Muscle of arm (tissue), 12 donors: ENCODE data around the gene DHRS1. TPM values are rescaled to one million over a fixed set of nuclear protein-coding genes. Genes with fewer than 3 reads are reported as not detected.
"Not testable (repeated sequence)": the region's sequence is repeated elsewhere in the genome, so short reads cannot be mapped to it uniquely, and the experiment has no call there.

Source experiments
- DNase-seq: peaks from one replicate; pipeline ENCODE4 v3.0.0-alpha.2; 2013
- polyA plus RNA-seq, 12 donors: library from polyadenylated mRNA; unstranded; fragments of 120-200 nt; gene quantifications; one replicate each; pipeline ENCODE4 v1.2.1, GENCODE V29; 2013; ENCODE audit not compliant: insufficient read length in 12 of 12

DHRS1 gene
- polyA plus RNA-seq, 12 donors: 9.8 to 25.1 (median 16.9) TPM; not detected in 1

DNA sequence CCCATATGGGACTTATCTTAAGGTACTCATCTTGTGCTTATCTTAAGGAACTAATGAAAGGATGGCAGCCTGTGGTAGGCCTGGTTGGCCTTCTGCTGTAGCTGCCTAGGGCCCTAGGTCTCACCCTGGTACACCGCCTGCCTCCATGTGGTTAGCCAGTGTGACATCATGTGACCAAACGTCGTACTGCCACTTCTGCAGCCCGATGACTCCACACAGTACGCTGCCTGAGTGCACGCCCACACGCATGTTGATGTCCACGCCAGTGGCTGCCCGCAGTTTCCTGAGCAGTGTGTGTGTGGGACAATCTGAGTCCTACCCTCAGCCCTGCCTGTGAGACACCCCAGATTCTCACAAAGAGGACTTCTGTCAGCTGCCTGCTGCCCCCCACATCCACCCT lies 30.2 kb upstream of the DHRS1 start:
- no peak for DNase-seq

DNA sequence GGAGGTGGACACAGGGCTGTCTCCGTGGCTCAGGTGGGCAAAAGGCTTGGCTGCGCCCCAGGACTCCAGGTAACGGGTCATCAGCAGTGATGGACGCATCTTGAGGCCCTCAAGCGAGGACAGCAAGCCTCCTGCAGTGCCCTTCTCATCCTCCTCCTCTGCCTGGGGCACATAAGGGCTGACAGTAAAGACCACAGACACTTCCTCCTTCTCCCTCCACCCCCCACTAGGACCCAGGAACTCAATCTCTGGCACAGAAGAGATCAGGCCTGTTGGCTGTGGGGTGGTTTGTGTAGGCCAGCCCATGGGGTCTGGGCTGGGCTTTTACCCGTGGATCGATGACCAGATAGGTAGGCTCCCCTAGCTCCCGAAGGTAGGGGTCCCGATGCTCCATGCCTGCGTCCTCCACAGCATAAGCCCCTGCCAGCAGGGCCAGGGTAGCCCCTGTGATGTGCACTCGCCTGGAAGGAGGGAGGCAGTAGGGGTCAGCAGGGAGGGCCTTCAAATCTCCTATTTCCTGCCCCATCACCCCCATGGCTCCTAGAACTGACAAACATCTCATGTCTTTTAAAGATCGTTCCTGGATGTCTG lies 29.6 kb upstream of the DHRS1 start:
- DNase-seq: no peak

DNA sequence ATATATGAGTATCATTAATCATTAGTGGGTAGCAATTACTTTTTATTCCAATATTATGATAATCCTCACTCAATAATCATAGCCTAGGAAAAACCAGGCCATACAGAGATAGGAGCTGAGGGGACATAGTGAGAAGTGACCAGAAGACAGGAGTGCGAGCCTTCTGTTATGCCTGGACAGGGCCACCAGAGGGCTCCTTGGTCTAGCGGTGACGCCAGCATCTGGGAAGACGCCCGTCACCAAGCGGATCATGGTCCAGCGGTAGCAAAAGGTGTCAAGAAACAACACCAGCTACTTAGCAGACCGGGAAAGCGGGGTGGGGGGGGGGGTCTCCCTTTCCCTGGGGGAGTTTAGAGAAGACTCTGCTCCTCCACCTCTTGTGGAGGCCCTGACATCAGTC lies 28.3 kb upstream of the DHRS1 start:
- not testable (repeated sequence) for DNase-seq

DNA sequence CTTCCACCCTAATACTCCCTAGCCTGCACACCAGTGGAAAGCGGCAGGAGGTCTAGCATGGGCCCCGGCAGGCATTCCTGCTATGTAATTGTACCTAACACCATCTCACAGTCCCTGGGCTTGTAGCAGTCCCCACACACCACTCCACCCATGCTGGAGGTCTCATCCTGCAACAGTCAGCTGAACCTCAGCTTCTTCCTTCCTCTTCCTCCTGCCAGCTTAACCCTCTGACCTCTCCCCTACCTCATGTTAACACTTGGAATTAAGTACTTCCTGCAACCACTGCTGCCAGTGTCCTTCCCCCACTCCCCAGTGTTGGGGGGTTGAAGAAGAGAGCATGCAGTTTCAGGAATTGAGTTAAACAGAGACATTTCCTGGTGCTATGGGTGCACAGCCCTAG lies 27.7 kb upstream of the DHRS1 start:
- DNase-seq: no peak

DNA sequence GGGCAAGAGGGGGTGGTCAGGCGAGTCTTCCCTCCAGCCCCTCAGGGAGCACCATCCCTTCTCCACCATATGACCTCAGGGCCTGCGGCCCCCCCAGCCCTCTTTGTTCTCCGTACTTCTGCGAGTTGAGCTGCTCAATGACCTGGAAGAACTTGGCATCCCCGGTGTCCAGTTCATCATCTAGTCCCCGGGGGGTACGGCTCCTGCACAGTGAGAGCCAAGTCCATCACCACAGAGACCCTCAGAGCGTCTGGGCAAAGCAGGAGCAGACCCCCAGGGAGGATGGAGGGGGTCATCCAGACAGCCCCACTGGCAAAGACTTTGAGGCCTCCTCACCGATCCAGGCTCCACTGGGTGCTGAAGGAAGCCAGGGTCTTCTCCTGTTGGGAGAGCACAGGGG lies 26.4 kb upstream of the DHRS1 start:
- no peak for DNase-seq

DNA sequence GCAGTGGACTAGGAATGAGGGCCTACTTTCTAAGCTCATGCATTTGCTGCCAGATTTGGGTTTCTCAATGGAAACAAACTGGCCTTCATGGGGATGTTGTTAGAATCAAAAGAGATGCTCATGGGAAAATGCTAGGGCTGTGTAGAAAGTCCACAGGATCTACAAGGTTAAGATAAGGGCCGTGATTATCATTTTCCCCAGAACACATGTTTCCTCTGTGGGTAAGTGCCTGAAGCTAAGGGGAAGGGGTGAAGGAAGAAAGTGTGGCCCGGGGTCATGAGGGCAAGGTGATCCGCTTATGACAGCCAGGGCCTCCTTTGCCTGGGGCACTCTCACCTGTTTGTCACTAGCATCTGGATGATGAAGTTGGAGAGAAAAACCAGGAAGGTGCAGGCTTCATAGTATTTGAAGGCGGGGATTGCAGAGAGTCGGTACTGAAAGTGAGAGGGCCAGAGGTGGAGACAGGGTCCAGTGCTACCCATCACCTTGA lies 25.5 kb upstream of the DHRS1 start:
- DNase-seq: no peak

DNA sequence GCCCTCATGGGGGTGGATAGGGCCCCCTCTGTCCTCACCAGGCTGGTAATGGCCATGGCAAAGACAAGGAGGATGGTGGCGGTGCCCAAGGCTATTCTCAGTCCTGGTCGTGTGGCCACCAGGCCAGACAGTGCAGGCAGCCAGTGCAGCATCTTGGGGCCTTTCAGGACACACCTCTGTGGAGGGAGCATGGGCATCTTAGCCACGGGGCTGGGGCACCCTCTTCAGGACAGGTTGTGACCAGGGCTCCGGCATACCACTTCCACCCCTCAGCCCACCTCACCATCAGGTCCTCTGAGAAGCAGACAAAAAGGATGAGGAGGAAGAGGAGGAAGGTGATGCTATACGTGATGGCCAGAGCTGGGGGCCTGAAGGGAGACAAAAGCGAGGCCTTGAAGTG lies 24.4 kb upstream of the DHRS1 start:
- no peak for DNase-seq

DNA sequence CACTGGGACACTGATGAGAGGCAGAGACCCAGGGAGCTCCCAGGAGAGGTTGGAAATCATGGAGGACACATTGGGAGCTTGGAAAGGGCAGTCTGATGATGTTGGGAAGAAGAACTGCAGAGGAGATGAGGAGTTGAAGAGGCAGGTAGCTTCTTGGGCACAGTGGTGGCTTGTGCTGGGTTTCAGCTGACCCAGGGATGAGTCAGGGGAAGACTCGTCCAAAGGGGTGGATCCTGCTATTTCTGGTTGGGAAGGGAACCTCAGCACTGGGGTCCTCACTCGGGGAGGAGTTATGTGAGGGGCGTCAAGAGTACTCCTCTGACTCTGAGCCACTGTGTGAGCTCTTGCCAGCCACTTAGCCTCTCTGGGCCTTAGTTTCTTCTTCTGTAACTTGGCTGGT lies 23.8 kb upstream of the DHRS1 start:
- DNase-seq: no peak

DNA sequence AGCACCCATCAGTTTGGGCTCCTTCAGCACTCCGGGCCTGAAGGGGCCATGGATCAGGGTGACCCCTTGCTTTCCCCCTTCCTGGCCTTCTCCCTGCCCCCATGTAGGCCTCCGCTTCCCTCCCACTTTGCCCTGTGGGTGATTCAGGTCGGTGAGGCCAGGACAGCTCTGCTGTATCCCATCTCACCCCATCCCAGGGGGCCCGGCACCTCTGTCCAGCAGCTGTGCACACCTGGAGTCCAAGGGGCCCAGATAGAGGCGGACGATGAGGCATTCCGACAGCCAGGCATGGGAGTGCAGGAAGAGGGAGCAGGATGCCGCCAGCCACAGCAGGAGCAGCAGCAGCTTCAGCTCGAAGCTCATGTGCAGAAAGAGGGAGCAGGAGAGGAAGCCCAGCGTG lies 23.1 kb upstream of the DHRS1 start:
- DNase-seq: no peak

DNA sequence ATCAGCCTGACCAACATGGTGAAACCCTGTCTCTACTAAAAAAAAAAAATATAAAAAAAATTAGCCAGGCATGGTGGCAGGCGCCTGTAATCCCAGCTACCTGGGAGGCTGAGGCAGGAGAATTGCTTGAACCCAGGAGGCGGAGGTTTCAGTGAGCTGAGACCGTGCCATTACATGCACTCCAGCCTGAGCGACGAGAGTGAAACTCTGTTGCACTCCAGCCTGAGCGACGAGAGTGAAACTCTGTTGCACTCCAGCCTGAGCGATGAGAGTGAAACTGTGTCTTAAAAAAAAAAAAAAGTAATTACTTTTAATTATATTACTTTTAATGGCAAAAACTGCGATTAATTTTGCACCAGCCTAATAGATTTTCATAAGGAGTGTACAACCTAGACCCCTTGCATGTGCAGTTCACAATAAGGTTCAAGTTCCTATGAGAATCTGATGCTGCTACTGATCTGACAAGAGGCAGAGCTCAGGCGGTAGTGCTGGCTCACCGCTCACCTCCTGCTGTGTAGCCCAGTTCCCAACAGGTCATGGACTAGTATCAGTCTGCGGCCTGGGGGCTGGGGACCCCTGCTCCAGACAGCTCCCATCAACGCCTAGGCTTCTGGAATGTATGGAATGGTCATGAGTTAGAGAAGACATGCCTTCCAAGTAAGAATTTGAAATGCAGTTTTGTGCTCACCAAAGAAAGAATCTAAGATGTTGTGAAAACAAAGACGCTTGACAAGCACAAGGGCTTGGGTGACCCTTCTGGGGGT lies 21.8 kb upstream of the DHRS1 start:
- DNase-seq: no peak

DNA sequence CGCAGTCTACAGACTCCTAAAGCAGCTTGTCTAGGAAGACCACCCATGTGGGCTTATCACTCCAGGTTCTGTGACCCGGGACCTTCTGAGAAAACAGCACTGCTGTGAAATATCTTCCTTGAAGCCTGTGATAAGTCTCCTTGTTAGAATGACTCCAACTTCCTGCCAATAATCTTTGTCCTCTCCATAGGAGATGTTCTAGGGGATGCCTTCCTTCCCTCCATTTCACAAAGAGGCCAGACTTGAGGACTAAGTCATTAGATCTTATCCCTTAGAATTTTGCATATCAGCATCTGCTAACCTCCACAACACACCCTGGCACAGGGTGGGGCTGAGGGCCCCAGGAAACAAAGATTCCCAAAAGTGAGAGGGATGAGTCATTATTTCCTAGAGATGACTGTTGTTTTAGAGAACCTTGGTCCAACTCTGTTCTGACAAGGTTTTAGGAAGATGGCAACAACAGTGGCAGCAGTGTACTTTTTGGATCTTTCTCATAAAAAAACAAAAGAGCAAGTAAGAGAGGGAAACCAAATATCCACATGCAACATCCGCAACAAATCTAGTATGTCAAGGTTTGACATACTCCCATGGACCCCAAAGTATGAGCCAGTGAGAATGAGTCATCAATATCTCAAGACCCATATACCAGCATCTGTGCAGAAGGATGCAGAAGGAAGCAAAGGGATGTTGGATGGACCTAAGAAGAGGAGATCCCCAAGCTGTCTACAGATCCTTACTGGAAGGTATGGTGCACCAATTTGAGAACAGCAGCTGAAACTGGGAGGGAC lies 17.8 kb upstream of the DHRS1 start:
- DNase-seq: no peak

DNA sequence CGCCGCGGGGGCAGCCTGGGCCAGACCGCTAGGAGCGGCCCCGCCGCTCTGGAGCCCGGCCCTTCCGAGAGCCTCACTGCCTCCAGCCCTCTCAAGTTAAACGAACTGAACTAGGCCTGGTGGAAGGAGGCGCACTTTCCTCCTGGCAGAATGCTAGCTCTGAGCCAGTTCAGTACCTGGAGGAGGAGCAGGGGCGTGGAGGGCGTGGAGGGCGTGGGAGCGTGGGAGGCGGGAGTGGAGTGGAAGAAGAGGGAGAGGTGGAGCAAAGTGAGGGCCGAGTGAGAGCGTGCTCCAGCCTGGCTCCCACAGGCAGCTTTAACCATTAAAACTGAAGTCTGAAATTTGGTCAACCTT lies 17.0 kb upstream of the DHRS1 start:
- DNase-seq: no peak

DNA sequence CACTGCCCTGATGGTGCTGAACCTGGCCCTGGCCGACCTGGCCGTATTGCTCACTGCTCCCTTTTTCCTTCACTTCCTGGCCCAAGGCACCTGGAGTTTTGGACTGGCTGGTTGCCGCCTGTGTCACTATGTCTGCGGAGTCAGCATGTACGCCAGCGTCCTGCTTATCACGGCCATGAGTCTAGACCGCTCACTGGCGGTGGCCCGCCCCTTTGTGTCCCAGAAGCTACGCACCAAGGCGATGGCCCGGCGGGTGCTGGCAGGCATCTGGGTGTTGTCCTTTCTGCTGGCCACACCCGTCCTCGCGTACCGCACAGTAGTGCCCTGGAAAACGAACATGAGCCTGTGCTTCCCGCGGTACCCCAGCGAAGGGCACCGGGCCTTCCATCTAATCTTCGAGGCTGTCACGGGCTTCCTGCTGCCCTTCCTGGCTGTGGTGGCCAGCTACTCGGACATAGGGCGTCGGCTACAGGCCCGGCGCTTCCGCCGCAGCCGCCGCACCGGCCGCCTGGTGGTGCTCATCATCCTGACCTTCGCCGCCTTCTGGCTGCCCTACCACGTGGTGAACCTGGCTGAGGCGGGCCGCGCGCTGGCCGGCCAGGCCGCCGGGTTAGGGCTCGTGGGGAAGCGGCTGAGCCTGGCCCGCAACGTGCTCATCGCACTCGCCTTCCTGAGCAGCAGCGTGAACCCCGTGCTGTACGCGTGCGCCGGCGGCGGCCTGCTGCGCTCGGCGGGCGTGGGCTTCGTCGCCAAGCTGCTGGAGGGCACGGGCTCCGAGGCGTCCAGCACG lies 16.4 kb upstream of the DHRS1 start:
- DNase-seq: no peak

DNA sequence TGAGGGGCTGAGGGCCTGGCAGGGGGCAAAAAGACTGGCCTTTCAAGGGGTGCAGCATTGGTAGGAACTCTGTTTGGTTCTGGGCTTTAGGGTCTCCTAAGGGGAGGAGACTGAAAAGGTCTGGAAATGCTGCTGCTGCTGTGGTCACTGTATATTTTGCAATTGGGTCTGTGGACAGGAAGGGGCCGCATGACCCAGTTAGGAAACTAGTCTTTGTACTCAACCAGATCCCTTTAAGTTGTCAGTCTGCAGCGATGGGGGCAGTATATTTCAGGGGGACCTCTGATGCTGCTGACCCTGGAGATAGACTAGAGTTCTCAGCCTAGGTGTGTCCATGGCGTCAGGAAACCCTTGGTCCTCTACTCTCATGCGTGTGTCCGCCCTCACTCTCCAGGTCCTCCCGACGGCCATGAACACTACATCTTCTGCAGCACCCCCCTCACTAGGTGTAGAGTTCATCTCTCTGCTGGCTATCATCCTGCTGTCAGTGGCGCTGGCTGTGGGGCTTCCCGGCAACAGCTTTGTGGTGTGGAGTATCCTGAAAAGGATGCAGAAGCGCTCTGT lies 15.7 kb upstream of the DHRS1 start:
- no peak for DNase-seq

DNA sequence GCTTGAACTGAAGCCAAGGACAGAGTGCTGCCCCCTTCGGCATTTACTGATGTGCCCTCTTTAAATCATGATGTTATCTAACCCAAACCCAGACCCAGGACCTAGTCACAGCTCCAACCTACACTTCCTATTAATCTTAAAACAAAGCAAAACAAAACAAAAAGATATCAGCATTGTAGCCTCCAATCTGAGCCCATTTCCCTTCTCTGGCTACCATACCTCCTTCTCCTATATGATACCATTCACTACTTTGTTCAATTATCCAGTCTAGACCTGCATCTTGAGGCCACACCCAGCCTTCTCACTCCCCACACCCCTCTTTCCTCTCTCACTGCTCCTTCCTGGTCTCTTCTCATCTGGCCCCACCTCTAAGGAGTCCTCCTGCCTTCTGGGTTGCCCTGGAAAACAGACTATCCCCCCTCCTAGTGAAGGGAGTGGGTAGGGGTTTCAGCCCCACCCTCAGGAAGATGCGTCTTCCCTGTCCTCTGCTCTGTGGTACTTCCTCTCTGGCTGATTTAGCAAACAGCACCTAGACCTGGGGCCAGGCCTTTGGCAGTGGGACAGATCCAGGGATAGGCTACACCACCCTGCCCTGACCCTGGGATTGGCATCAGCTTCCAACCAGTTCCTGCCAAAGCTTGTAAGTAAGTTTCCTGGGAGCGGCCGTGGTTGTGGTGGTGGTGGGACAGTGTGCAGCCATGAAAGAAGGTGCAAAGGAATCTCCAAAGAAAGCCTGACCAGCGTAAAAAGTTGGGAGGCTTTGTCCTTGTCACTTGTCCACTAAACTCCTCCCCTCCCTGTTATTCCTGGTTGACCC lies 15.0 kb upstream of the DHRS1 start:
- DNase-seq: no peak

DNA sequence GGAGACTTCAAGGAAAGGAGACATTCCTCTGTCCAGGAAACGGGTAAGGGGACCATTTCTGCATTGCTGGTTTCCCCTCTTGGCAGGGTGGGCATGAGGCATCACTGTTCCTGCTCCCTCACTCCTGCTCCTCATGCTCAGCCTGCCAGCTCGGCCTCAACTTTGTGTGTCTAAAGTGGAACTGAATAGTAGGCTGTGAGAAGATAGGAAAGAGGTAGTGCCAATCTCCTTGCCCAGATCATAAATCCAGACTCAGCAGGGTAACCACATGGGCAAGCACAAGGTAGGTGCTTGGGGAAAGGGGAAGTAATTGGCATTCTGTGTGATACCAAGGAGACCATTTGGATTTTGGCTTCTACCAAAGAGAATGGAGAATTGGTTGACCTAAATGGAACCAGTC lies 14.3 kb upstream of the DHRS1 start:
- DNase-seq: no peak

DNA sequence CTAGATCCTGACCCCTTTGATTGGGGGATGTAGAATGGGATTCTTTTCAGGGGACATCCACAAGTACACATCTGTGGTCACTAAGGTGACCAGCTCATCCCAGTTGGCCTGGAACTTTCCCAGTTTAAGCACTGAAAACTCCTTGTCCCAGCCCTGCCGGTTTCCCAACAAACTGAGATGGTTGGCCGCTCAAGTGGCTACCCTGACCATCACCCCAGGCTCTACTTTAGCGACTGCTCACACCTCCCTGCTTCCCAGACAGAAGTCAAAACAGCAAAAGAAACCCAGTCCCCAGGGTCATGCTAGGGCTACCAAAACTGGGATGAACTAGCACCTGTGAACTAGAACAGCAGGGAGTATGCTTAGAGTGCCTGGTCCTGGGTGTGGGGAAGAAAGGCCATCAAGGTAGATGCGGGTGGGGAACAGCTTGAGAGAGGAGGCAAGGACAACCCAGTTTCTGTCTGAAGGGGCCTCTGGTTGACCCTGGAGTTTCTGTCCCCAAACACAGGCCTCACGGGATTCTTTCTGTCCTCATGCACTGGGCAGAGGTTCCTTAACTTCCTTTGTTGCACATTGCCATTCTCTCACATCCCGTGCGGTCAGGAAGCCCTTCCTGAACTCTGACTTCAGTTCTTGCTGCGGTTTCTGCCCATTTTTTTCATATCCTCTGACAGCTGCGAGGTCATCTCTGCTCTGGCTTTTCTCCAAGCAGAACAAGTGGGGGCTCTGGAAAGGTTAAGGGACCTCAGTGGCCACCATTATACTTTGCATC lies 13.3 kb upstream of the DHRS1 start:
- no peak for DNase-seq

DNA sequence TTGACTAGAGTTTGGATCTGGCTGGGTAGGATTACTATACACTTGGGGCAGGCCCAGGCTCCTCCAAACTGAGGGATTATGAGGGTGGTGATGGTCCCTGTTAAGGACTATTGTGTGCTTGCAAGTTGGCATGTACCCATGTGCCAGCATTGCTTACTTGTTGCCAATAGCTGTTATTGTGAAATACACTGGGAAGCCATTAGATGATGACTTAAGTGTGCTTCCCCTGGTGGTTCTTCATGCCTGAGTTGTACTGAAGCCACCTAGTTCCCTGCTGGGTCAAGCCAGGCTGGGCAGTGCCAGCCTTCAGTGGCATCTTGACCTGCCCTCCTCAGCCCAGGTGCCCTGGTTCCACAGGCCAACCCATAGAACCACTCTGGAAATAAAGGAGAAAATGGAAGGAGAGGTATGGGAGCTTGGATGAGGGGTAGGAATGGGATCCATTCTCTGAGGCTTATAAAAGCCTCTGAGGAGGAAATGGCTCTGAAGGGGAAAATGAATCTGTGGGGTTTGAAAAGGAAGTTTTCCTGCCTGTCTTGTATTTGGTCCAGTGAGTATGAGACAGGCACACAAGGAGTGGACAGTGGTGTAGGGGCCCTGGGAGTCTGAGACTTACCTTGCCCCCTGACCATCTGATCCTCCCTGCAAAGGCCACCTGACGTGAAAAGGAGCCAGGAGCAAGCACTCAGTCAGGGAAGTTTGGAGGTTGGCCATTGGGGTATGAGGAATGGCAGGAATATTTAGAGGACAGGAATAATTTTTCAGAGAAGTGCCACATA lies 12.4 kb upstream of the DHRS1 start:
- no peak for DNase-seq
